ENCODE data around the gene TRIM7.

- TF ChIP-seq CTCF (IDR thresholded peaks at IDR 0.05; ENCODE audit: low read depth, low read length) (no peak), POLR2A (IDR thresholded peaks at IDR 0.05; ENCODE audit: extremely low read depth, insufficient read length) (no peak), MYC (IDR thresholded peaks at IDR 0.05; ENCODE audit: low read depth, low read length) (no peak)
- TF ChIP-seq, protein P1, sequence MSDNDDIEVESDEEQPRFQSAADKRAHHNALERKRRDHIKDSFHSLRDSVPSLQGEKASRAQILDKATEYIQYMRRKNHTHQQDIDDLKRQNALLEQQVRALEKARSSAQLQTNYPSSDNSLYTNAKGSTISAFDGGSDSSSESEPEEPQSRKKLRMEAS (IDR thresholded peaks at IDR 0.05; ENCODE audit: low read depth, low read length), result no peak
Observed at GRCh38 chr5:181153814-181154213, 51.2 kb downstream of the TRIM7 start.

Data from NB4 (cell line).